PC-3 (cell line): ENCODE data around the gene PLK3. TPM values are rescaled to one million over a fixed set of nuclear protein-coding genes. Genes with fewer than 3 reads are reported as not detected.
A peak's percentile ranks its signal among the peaks of the same experiment; 100 is the strongest.

Experiments used
- ATAC-seq: fragments of 200-7000 bp; cut with Tn5 transposase; 2 replicates; pipeline ENCODE4 v1.9.1; 2020; ENCODE audit warnings: mild to moderate bottlenecking, moderate library complexity
- BruUV-seq: library from RNA; stranded (reverse); fragments of 400-500 nt; replicated peaks from 2 replicates; lab custom pipeline; 2021; lab: Mats Ljungman, UMichigan
- CTCF ChIA-PET: fragments of 300-600 bp; sonication (Branson Sonifier 250); formaldehyde crosslinking; loops from one replicate; lab custom pipeline; 2022; ENCODE audit warnings: antibody characterized with exemption; lab: Charles Lee
- POLR2A ChIA-PET: fragments of 300-600 bp; sonication (Branson Sonifier 250); formaldehyde crosslinking; loops from one replicate; lab custom pipeline; 2022; ENCODE audit warnings: antibody characterized with exemption; ENCODE audit not compliant: unreplicated experiment; lab: Charles Lee
- DNase-seq: peaks from one replicate; pipeline ENCODE4 v3.0.0-alpha.2; 2015
- H2AFZ ChIP-seq: fragments of 300-600 bp; sonication (generic); 2 replicates; pipeline ENCODE4 v1.6.0; 2016; ENCODE audit warnings: antibody characterized with exemption, low read length
- H3F3A ChIP-seq: fragments of 300-600 bp; sonication (generic); one replicate; pipeline ENCODE4 v1.6.0; 2017; ENCODE audit warnings: antibody characterized with exemption, low read length, control low read depth, mild to moderate bottlenecking; ENCODE audit not compliant: unreplicated experiment
- H3K27ac ChIP-seq: fragments of 300-600 bp; sonication (generic); 2 replicates; pipeline ENCODE4 v1.5.1; 2016; ENCODE audit warnings: mild to moderate bottlenecking, low read length
- H3K27me3 ChIP-seq: fragments of 300-600 bp; sonication (generic); 2 replicates; pipeline ENCODE4 v1.6.1; 2016; ENCODE audit warnings: low read length, mixed read lengths
- H3K36me3 ChIP-seq: fragments of 300-600 bp; sonication (generic); 2 replicates; pipeline ENCODE4 v1.6.1; 2016; ENCODE audit warnings: low read depth, mixed run types, low read length, mixed read lengths
- H3K4me1 ChIP-seq: fragments of 300-600 bp; sonication (generic); 2 replicates; pipeline ENCODE4 v1.5.1; 2016; ENCODE audit warnings: low read length; ENCODE audit not compliant: insufficient read depth
- H3K4me2 ChIP-seq: fragments of 300-600 bp; sonication (generic); 2 replicates; pipeline ENCODE4 v1.6.0; 2016; ENCODE audit warnings: low read length
- H3K4me3 ChIP-seq: fragments of 300-600 bp; sonication (generic); 2 replicates; pipeline ENCODE4 v1.5.1; 2016; ENCODE audit warnings: mild to moderate bottlenecking, low read length, mixed read lengths
- H3K79me2 ChIP-seq: fragments of 300-600 bp; sonication (generic); 2 replicates; pipeline ENCODE4 v1.6.1; 2017; ENCODE audit warnings: low read length, mixed read lengths
- H3K9ac ChIP-seq: fragments of 300-600 bp; sonication (generic); 2 replicates; pipeline ENCODE4 v1.6.0; 2016; ENCODE audit warnings: mild to moderate bottlenecking, low read length
- H3K9me2 ChIP-seq: fragments of 300-600 bp; sonication (generic); replicated peaks from 2 replicates; pipeline ENCODE4 v1.6.1; 2016; ENCODE audit warnings: mixed run types, low read length, mixed read lengths
- H3K9me3 ChIP-seq: fragments of 300-600 bp; sonication (generic); 2 replicates; pipeline ENCODE4 v1.6.1; 2016; ENCODE audit warnings: low read length, mixed read lengths
- H4K20me1 ChIP-seq: fragments of 300-600 bp; sonication (generic); 2 replicates; pipeline ENCODE4 v1.6.1; 2016; ENCODE audit warnings: low read length, mixed read lengths
- EZH2 ChIP-seq: fragments of 300-600 bp; sonication (generic); IDR thresholded peaks from one replicate; pipeline ENCODE4 v1.6.1; 2017; ENCODE audit warnings: antibody characterized with exemption, mild to moderate bottlenecking, low read length; ENCODE audit not compliant: unreplicated experiment
- EZH2phosphoT487 ChIP-seq: fragments of 300-600 bp; sonication (generic); IDR thresholded peaks from 2 replicates; pipeline ENCODE4 v1.6.1; 2018; ENCODE audit warnings: mild to moderate bottlenecking, antibody characterized with exemption, low read length, borderline replicate concordance
- intact Hi-C: fragments of 100-400 bp; cut with micrococcal nuclease; formaldehyde crosslinking; loops from 2 replicates; pipeline ENCODE4 v1.9.0; 2023
- total RNA-seq: library from RNA; depleted of rRNA; stranded (reverse); fragments of >200 nt; gene quantifications from 2 replicates; pipeline ENCODE4 v1.2.3, GENCODE V29; 2014
- TF ChIP-seq, protein P1 (sequence below): fragments of 300-600 bp; sonication (generic); conservative IDR thresholded peaks from 2 replicates; pipeline ENCODE4 v1.5.1; 2017; ENCODE audit warnings: antibody characterized with exemption, low read depth, mild to moderate bottlenecking, low read length

The PLK3 gene
- total RNA-seq, 1 experiment from 2014 or later = 44.0 TPM

- Histone ChIP-seq H3K27ac (no peak overlapping the region), H3K4me1 (no peaks in the 10 kb centered on the region), H3K27me3 (no peaks in the 10 kb centered on the region), H3F3A (peaks cover 5% of the 10 kb centered on the region), H3K9ac (no peak overlapping the region), H4K20me1 (no peaks in the 10 kb centered on the region), H3K9me3 (no peaks in the 10 kb centered on the region), H3K4me2 (no peak overlapping the region), H3K4me3 (no peak overlapping the region), H2AFZ (no peak overlapping the region), H3K36me3 (peaks cover 3% of the 10 kb centered on the region; the same call in 1 of the 2 replicates), H3K79me2 (no peaks in the 10 kb centered on the region), H3K9me2 (no peaks in the 10 kb centered on the region)
- intact Hi-C loops = no loop called here
- ATAC-seq (no peak), DNase-seq (peak; percentile 29)
- CTCF ChIA-PET = no interaction called here
- POLR2A ChIA-PET = no interaction called here
- BruUV-seq = no TSS peak
- TF ChIP-seq EZH2phosphoT487 = no peak
- TF ChIP-seq EZH2 = no peak
- TF ChIP-seq, protein P1, sequence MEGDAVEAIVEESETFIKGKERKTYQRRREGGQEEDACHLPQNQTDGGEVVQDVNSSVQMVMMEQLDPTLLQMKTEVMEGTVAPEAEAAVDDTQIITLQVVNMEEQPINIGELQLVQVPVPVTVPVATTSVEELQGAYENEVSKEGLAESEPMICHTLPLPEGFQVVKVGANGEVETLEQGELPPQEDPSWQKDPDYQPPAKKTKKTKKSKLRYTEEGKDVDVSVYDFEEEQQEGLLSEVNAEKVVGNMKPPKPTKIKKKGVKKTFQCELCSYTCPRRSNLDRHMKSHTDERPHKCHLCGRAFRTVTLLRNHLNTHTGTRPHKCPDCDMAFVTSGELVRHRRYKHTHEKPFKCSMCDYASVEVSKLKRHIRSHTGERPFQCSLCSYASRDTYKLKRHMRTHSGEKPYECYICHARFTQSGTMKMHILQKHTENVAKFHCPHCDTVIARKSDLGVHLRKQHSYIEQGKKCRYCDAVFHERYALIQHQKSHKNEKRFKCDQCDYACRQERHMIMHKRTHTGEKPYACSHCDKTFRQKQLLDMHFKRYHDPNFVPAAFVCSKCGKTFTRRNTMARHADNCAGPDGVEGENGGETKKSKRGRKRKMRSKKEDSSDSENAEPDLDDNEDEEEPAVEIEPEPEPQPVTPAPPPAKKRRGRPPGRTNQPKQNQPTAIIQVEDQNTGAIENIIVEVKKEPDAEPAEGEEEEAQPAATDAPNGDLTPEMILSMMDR = peak; percentile 69
Observed at GRCh38 chr1:44786138-44786840, 13.9 kb upstream of the PLK3 start.

DNA sequence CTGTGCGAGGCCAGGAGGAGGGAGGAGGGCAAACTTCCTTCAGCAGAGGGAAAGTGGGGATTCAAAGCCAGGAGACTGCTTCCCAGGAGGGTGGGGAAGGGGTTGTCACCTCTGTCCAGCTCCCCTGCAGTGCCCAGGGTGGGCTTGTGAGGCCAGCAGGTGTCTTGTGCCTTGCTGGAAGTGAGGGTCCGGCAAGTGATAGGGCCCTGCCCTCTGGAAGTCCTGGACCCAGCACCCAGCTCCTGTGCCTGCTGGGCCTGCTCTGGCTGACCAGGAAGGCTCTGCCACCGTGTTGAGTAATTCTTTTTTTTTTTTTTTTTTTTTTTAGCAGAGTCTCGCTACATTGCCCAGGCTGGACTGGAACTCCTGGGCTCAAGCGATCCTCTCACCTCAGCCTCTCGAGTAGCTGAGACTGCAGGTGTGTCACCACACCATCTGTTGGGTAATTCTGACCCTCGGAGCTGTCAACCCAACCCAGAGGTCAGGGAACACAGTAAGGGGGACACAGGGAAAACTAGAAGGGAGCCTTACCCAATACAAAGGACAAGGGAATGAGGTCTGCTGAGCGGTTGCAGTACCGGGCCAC lies 13.2 kb upstream of the PLK3 start:
- Histone ChIP-seq H3K79me2 (no peaks in the 10 kb centered on the region), H3K4me1 (no peaks in the 10 kb centered on the region), H3K9ac (no peak overlapping the region), H2AFZ (no peak overlapping the region), H3K4me2 (no peak overlapping the region), H3K9me3 (no peaks in the 10 kb centered on the region), H3K4me3 (no peak overlapping the region), H3K36me3 (no peaks in the 10 kb centered on the region), H4K20me1 (no peaks in the 10 kb centered on the region), H3F3A (no peaks in the 10 kb centered on the region), H3K27ac (no peak overlapping the region), H3K27me3 (no peaks in the 10 kb centered on the region), H3K9me2 (no peaks in the 10 kb centered on the region)
- DNase-seq = no peak
- POLR2A ChIA-PET = no interaction called here
- intact Hi-C loops = no loop called here
- TF ChIP-seq EZH2phosphoT487 (no peak), EZH2 (no peak)
- TF ChIP-seq, protein P1 = no peak
- BruUV-seq = no TSS peak
- no peak for ATAC-seq
- CTCF ChIA-PET = no interaction called here

- H3K36me3 ChIP-seq = no peaks in the 10 kb centered on the region
- no peak overlapping the region for H3K27ac ChIP-seq
- no peaks in the 10 kb centered on the region for H4K20me1 ChIP-seq
- H3K27me3 ChIP-seq = no peaks in the 10 kb centered on the region
- DNase-seq = no peak
- H3F3A ChIP-seq = no peaks in the 10 kb centered on the region
- ChIA-PET POLR2A (interaction anchor here (0.6 kb wide), 1 partner anchor 56 kb away, joined by 4 read pairs; no protein-coding TSS in a partner anchor), CTCF (no interaction called here)
- no peak overlapping the region for H3K4me3 ChIP-seq
- H3K79me2 ChIP-seq = no peaks in the 10 kb centered on the region
- intact Hi-C loops = no loop called here
- BruUV-seq = no TSS peak
- H3K4me1 ChIP-seq = no peaks in the 10 kb centered on the region
- no peak overlapping the region for H2AFZ ChIP-seq
- H3K4me2 ChIP-seq = no peak overlapping the region
- no peaks in the 10 kb centered on the region for H3K9me3 ChIP-seq
- ATAC-seq = no peak
- no peak overlapping the region for H3K9ac ChIP-seq
- TF ChIP-seq EZH2phosphoT487 = no peak
- no peak for TF ChIP-seq EZH2
- TF ChIP-seq, protein P1 = no peak
- no peaks in the 10 kb centered on the region for H3K9me2 ChIP-seq
Observed at GRCh38 chr1:44787506-44787905, 12.7 kb upstream of the PLK3 start.
